ENCODE measurements around the gene AMBP. TPM values are rescaled to one million over a fixed set of nuclear protein-coding genes. Genes with fewer than 3 reads are reported as not detected.

Gene AMBP
- total RNA-seq = not detected in 2 replicates

DNA sequence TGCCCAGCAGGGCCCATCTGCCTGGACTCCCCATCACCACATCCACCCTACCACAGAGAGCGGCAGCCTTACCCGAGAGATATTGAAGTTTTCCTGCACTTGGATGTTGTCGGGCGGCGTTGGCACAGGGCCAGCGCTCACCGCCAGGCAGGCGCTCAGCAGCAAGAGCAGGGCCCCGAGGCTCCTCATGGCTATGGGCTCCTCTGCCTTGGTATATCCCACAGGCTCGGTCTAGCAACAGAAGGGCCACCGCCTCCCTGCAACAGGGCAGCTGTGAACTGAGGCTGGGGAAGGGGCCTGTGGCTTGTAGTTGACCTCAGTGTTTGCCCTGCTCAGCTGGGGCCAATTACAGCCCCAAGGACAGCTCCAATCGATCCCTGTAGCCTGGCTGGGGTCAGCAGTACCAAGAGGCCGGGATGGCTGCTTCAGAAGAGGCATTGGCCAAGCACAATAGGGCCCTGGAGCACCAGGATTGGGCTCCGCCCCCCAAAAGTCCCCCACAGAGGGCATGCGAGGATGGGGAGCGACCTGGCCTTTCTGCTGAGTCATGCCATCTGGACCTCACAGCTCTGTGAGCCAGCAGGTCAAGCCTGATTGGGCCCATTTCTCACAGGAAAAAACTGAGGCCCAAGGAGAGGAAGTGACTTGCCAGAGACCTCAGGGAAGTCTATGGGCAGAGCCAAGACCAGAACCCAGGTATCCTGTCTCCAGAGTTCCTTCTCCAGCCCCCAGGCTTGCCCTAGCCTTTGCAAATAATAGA lies at the start of gene AMBP:
Gene AMBP (minus strand): TSS at position 280 of the 760 bp plus-strand sequence. CDS start 91 bp downstream, at position 189.

DNA sequence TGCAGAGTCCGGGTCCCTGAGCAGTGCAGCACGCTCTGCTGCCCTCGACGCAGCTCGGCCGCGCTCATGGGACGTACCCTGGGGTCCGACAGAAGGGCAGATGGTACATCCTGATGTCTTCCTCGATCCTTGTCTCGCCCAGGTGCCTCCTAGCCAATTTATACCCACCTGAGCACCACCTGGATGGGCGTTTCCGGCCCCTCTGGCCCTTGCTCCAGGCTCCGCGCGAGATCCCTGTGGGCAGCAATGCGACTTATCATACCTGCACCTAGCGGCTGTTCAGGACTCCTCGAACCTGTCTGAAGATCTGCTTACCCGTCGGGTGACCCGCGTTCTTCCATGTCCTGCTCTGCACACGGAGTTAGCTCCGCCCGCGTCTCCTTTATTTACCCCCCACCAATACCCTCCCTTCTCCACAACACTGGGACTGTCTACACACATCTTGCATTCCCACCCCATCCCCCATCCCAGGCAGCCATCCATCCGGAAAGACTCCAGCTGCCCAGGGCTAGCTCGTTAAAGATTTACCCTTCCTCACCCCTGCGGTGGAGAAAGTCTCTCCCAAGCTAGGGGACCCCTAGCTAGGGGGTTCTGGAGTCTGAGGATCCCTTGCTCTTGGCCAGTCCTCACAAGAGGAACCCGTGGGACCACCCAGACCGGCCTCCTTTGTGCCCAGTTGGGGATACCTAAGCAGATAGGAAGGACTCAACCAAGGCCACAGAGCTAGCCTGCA lies 21.0 kb upstream of the AMBP start, which contains the start of gene KIF12:
Gene KIF12 (minus strand): TSS at position 357 of the 733 bp plus-strand sequence. CDS start 16 bp downstream, at position 341.

Other genes starting within 250 kb of the AMBP start
- gene ZNF618, start 202.0 kb downstream of the AMBP start, total RNA-seq = 14.5 and 23.8 TPM in 2 replicates
- gene KIF12, start 21.0 kb upstream of the AMBP start, total RNA-seq = 8.3 and 67.3 TPM in 2 replicates
- gene COL27A1, start 77.2 kb upstream of the AMBP start, total RNA-seq = 6.7 and 6.8 TPM in 2 replicates
- not detected in 2 replicates for gene ORM1, start 244.8 kb upstream of the AMBP start, total RNA-seq

All from mesangial cell (primary cell).